Measurements from ENCODE around the gene BORCS5. TPM values are rescaled to one million over a fixed set of nuclear protein-coding genes. Genes with fewer than 3 reads are reported as not detected.

BORCS5 gene
- total and polyA plus RNA-seq, 2 of the 8 experiments (the other 6 are each of a cell fraction or from before 2014, with no cell fraction given): 8.3 to 17.4 TPM

- Histone ChIP-seq H3K14ac (ENCODE audit: insufficient read length) (no peak overlapping the region), H2BK5ac (ENCODE audit: low read depth, low read length) (no peak overlapping the region), H2BK15ac (ENCODE audit: low read length) (no peak overlapping the region), H3K4me1 (replicated peaks in 1 of 4; ENCODE audit: control insufficient read depth in 3 of 4, insufficient read depth in 4 of 4, low read length in 3 of 4) (peaks cover 0 to 3% (median 0%) of the 10 kb centered on the region in 4 experiments; a peak in 1 of 7 replicates), H4K5ac (ENCODE audit: insufficient read length, low read depth, low read length) (no peak overlapping the region), H4K20me1 (replicated peaks in 1 of 2; ENCODE audit: control insufficient read depth in 1 of 2, insufficient read depth in 2 of 2, low read length in 2 of 2) (no peaks in the 10 kb centered on the region), H3K23ac (ENCODE audit: insufficient read length) (no peak overlapping the region), H3K27me3 (replicated peaks in 1 of 4; ENCODE audit: control insufficient read depth in 3 of 4, extremely low read depth in 1 of 4, insufficient read depth in 3 of 4, low read length in 3 of 4) (no peaks in the 10 kb centered on the region), H3K36me3 (ENCODE audit: control insufficient read depth in 2 of 4, insufficient read depth in 4 of 4, low read length in 3 of 4) (no peaks in the 10 kb centered on the region), H4K8ac (ENCODE audit: extremely low read depth, insufficient read depth, low read length) (no peak overlapping the region), H3K23me2 (ENCODE audit: low read depth, low read length) (no peaks in the 10 kb centered on the region), H2BK12ac (ENCODE audit: low read depth, low read length) (no peak overlapping the region), H2BK20ac (ENCODE audit: low read length) (no peak overlapping the region), H2AK5ac (ENCODE audit: low read depth, low read length) (no peak overlapping the region), H3K4ac (replicated peaks; ENCODE audit: insufficient read length, low read depth, low read length) (no peak overlapping the region), H3K79me2 (ENCODE audit: control insufficient read depth in 1 of 2, insufficient read depth in 2 of 2, low read length in 2 of 2) (no peaks in the 10 kb centered on the region), H3K9ac (replicated peaks in 1 of 4; ENCODE audit: extremely low read depth in 1 of 4, low read depth in 3 of 4, low read length in 3 of 4) (no peak overlapping the region), H3K4me2 (ENCODE audit: insufficient read depth in 1 of 2, low read depth in 2 of 2, low read length in 2 of 2) (no peak overlapping the region), H3K79me1 (ENCODE audit: low read depth, low read length) (no peaks in the 10 kb centered on the region), H3K18ac (ENCODE audit: extremely low read depth, low read length) (no peak overlapping the region), H2AFZ (ENCODE audit: low read length) (no peak overlapping the region), H4K91ac (replicated peaks; ENCODE audit: insufficient read length, low read length) (no peak overlapping the region), H3K9me3 (ENCODE audit: insufficient read depth in 2 of 2, low read depth in 1 of 2, low read length in 1 of 2) (no peaks in the 10 kb centered on the region), H2BK120ac (replicated peaks; ENCODE audit: low read depth, low read length) (no peak overlapping the region), H3K4me3 (ENCODE audit: extremely low read depth in 1 of 4, insufficient read depth in 2 of 4, low read depth in 3 of 4, low read length in 4 of 4) (no peak overlapping the region), H3K27ac (ENCODE audit: low read depth, low read length) (no peak overlapping the region), H3K56ac (replicated peaks; ENCODE audit: insufficient read length, low read depth, low read length) (no peak overlapping the region)
- ChIA-PET POLR2A (ENCODE audit: partially characterized antibody) (no interaction called here), CTCF (ENCODE audit: partially characterized antibody) (interaction anchor here (0.6 to 1.1 kb wide), 5 partner anchors 10 to 96 kb away, joined by 3 to 4 read pairs (median 3); no protein-coding TSS in a partner anchor)
- TF ChIP-seq MAFK (IDR thresholded peaks at IDR 0.05; ENCODE audit: low read depth, low read length): no peak
- TF ChIP-seq JUND (IDR thresholded peaks at IDR 0.05; ENCODE audit: low read length): no peak
- TF ChIP-seq GABPA (IDR thresholded peaks at IDR 0.05; ENCODE audit: borderline replicate concordance, insufficient read depth, low read length): no peak
- no peak for TF ChIP-seq RBBP5 (IDR thresholded peaks at IDR 0.05; ENCODE audit: borderline replicate concordance, low read depth, low read length)
- TF ChIP-seq TBP (IDR thresholded peaks at IDR 0.05; ENCODE audit: low read depth, low read length): no peak
- FAIRE-seq (no peak), DNase-seq (ENCODE audit: low read depth in 1 of 2, low spot score in 2 of 2) (no peak)
- 93% methylated on average over 10 of the region's 10 CpGs; no CpG with 5 or more reads in 1 of the 2 experiments for WGBS, 2 experiments (ENCODE audit: extremely low coverage in 1 of 2, insufficient coverage in 1 of 2, insufficient read length in 1 of 2, insufficient replicate concordance in 2 of 2, low coverage in 1 of 2, low lambda C conversion rate in 2 of 2, missing lambda C conversion rate in 1 of 2)
Measured at GRCh38 chr12:12447837-12448236, 91.0 kb downstream of the BORCS5 start.
